22Rv1 (cell line): ENCODE measurements around the gene TTC16.

Source experiments
- ZFX ChIP-seq: fragments of 450-650 bp; IDR thresholded peaks from 2 replicates; pipeline ENCODE4 v1.6.1; 2017; ENCODE audit warnings: antibody characterized with exemption, borderline replicate concordance
- TF ChIP-seq, protein P1 (sequence below): fragments of 450-650 bp; IDR thresholded peaks from 2 replicates; pipeline ENCODE4 v1.5.1; 2017; ENCODE audit warnings: mild to moderate bottlenecking

GRCh38 chr9:127690735-127691134 lies 25.1 kb upstream of the TTC16 start:
- TF ChIP-seq, protein P1, sequence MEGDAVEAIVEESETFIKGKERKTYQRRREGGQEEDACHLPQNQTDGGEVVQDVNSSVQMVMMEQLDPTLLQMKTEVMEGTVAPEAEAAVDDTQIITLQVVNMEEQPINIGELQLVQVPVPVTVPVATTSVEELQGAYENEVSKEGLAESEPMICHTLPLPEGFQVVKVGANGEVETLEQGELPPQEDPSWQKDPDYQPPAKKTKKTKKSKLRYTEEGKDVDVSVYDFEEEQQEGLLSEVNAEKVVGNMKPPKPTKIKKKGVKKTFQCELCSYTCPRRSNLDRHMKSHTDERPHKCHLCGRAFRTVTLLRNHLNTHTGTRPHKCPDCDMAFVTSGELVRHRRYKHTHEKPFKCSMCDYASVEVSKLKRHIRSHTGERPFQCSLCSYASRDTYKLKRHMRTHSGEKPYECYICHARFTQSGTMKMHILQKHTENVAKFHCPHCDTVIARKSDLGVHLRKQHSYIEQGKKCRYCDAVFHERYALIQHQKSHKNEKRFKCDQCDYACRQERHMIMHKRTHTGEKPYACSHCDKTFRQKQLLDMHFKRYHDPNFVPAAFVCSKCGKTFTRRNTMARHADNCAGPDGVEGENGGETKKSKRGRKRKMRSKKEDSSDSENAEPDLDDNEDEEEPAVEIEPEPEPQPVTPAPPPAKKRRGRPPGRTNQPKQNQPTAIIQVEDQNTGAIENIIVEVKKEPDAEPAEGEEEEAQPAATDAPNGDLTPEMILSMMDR: no peak
- TF ChIP-seq ZFX: no peak
